Body of pancreas (tissue), 4 donors: ENCODE results near the gene BAZ2A.

Experiments
- CTCF ChIP-seq, 7 experiments: fragments of 450-650 bp in 4 of 7; fragments of 200-600 bp in 3 of 7; sonication (generic) in 3 of 7; IDR thresholded peaks; one replicate each; pipeline ENCODE4 v1.5.1; 2016 to 2019; ENCODE audit warnings: antibody characterized with exemption in 7 of 7
- POLR2A ChIP-seq, 3 donors: fragments of 450-650 bp; IDR thresholded peaks; one replicate each; pipeline ENCODE4 v1.6.1; 2016; ENCODE audit warnings: antibody characterized with exemption in 3 of 3, mild to moderate bottlenecking in 2 of 3

DNA sequence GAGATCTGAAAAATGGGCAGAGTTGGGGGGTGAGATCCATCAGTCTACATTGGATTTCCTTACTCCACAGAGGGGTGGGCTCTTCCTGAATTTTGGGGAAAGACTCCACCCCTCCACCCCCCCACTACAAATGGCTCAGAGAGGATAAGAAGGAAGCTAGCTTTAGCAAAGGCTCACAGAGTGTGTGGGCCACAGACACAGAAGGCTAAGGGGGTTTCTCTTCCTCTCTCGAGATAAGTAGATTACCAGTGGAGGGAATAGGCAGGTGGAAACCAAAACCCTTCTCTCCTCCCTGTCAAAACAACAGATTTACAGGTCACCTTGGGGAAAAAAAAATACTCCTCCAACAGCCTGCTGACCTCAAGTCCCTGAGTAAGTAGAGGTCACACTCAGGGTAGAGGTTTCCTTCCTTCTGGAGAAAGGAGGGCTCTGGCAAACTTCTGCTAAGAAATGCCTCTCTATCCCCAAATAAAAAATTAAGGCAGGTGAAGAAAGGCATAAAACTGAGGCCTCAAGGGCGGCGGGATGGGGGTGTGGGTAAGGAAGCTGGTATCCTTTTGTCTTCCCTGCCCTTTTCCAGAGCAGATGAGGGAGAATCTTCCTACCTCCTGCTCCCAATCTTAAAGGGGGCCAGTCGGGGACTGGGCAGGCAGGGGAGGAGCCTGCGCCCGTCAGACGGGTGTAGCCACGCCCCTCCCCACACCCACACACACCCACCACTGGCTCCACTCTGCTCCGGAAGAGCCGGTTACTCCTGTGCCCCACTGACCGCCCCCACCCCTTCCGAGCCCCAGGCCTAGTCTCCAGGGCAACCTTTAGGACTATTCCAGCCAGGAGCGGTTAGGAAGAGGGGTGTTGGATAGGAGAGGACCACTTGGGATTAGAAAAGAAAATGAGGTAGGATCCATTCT is 1.9 kb upstream of the BAZ2A start:
- no peak for TF ChIP-seq CTCF (IDR thresholded peaks at IDR 0.05)
- no peak for TF ChIP-seq POLR2A (IDR thresholded peaks at IDR 0.05)
